VCaP (cell line): ENCODE results near the gene KIF13A.

Source experiments
- H3K27ac ChIP-seq: fragments of 450-650 bp; 2 replicates; pipeline ENCODE4 v1.5.1; 2017
- CTCF ChIP-seq: fragments of 450-650 bp; conservative IDR thresholded peaks from 2 replicates; pipeline ENCODE4 v1.5.1; 2017; ENCODE audit warnings: mild to moderate bottlenecking, moderate library complexity

KIF13A gene

GRCh38 chr6:17972074-17972952, 15.1 kb downstream of the KIF13A start:
- H3K27ac ChIP-seq, result peak overlapping the region; percentile 33; the same call in 1 of the 2 replicates
- no peak for TF ChIP-seq CTCF

- H3K27ac ChIP-seq, result peak overlapping the region; percentile 33; the same call in 1 of the 2 replicates
- TF ChIP-seq CTCF, result no peak
Observed at GRCh38 chr6:17971128-17972073, 16.0 kb downstream of the KIF13A start.

GRCh38 chr6:17968876-17969275, 18.6 kb downstream of the KIF13A start:
- H3K27ac ChIP-seq, result no peak overlapping the region
- no peak for TF ChIP-seq CTCF

- no peak for TF ChIP-seq CTCF
- H3K27ac ChIP-seq, result no peak overlapping the region
Observed at GRCh38 chr6:17967668-17968518, 19.5 kb downstream of the KIF13A start.

- no peak for TF ChIP-seq CTCF
- H3K27ac ChIP-seq, result no peak overlapping the region
Observed at GRCh38 chr6:17966451-17966850, 21.0 kb downstream of the KIF13A start.

GRCh38 chr6:17965397-17965796, 22.0 kb downstream of the KIF13A start:
- TF ChIP-seq CTCF, result no peak
- H3K27ac ChIP-seq, result no peak overlapping the region
